Progenitor cell of endocrine pancreas (in vitro differentiated cells): ENCODE results near the gene LCN9. TPM values are rescaled to one million over a fixed set of nuclear protein-coding genes. Genes with fewer than 3 reads are reported as not detected.

Source experiments
- DNase-seq: peaks from one replicate; pipeline ENCODE4 v3.0.0; 2021; ENCODE audit warnings: low spot score; ENCODE audit not compliant: unreplicated experiment
- H3K27ac Mint-ChIP-seq: 2 replicates; pipeline ENCODE4 v1.8.0; 2021; ENCODE audit warnings: mild to moderate bottlenecking, moderate library complexity, mixed read lengths
- H3K27me3 Mint-ChIP-seq: 2 replicates; pipeline ENCODE4 v1.8.0; 2021; ENCODE audit warnings: mixed read lengths
- H3K36me3 Mint-ChIP-seq: 2 replicates; pipeline ENCODE4 v1.8.0; 2022; ENCODE audit warnings: mixed read lengths; ENCODE audit not compliant: insufficient read depth
- H3K4me1 Mint-ChIP-seq: 2 replicates; pipeline ENCODE4 v1.8.0; 2021; ENCODE audit warnings: low read depth, mixed read lengths
- H3K4me3 Mint-ChIP-seq: 2 replicates; pipeline ENCODE4 v1.8.0; 2021; ENCODE audit warnings: low read depth, mild to moderate bottlenecking, moderate library complexity, mixed read lengths
- H3K9me3 Mint-ChIP-seq: 2 replicates; pipeline ENCODE4 v1.8.0; 2021; ENCODE audit warnings: low read depth, mixed read lengths
- CTCF ChIP-seq: fragments of 200-600 bp; sonication (generic); IDR thresholded peaks from one replicate; pipeline ENCODE4 v1.5.0; 2021; ENCODE audit warnings: antibody characterized with exemption, mild to moderate bottlenecking; ENCODE audit not compliant: unreplicated experiment
- total RNA-seq: library from RNA; stranded (reverse); gene quantifications from 2 replicates; pipeline ENCODE4 v1.2.1, GENCODE V29; 2021

The LCN9 gene
- total RNA-seq, 1 donor from 2014 or later, result 0.57 TPM

DNA sequence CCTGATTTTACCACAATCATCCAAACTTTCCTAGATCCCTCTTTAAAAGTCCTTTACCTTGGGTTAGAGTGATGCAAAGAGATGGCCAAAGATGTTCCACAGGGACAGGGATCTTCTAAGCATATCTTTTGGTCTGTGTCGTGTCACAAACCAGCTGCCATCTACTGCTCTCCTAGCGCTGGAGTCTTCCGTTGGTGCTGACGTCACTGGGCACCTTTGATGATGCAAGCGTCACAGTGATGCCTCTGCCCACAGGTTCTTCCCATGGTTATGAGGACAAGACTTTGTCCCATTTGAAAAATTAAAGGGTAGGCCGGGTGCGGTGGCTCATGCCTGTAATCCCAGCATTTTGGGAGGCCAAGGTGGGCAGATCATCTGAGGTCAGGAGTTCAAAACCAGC is 22.1 kb upstream of the LCN9 start:
- H3K36me3 Mint-ChIP-seq, result peaks cover 1% of the 10 kb centered on the region
- TF ChIP-seq CTCF, result no peak

GRCh38 chr9:135641745-135642144 is 21.4 kb upstream of the LCN9 start:
- TF ChIP-seq CTCF, result no peak
- Mint-ChIP-seq H3K36me3 (peaks cover 1% of the 10 kb centered on the region), H3K4me3 (no peak overlapping the region), H3K27me3 (peaks cover 3% of the 10 kb centered on the region), H3K27ac (no peak overlapping the region), H3K4me1 (peaks cover 2% of the 10 kb centered on the region), H3K9me3 (peaks cover 33% of the 10 kb centered on the region)
- DNase-seq, result no peak

More for the DNA sequence above, 22.1 kb upstream of the LCN9 start:
- DNase-seq, result no peak
- Mint-ChIP-seq H3K4me1 (peaks cover 2% of the 10 kb centered on the region), H3K9me3 (peaks cover 30% of the 10 kb centered on the region), H3K4me3 (no peak overlapping the region), H3K27ac (no peak overlapping the region), H3K27me3 (peaks cover 6% of the 10 kb centered on the region)

DNA sequence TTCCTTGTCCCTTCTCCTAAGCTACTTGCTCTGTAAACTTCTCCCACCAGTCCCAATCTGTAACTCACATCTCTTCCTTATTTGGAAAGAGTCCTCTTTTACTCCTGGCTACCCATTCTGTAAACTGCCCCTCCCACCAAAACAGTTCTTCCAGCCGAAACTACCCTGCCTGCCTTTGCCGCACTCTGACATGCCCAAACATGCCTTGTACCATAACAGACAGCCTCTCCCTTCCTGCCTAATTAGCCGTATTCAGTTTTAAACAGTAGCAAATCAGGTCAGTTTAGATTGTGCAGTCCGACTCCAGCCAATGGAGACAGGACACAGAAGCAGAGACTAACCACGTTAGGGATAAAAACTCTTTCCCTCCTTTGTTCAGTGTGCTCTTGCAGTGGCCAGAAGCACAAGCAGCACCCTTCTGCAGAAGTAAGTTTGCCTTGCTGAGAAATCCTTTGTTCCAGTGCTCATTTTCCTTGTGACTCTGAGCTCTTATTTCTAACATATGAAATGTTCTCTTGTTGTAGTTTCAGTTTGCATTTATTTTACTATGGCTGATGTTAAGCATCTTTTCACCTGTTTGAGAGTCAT is 18.4 kb upstream of the LCN9 start:
- Mint-ChIP-seq H3K27me3 (peaks cover 3% of the 10 kb centered on the region), H3K27ac (peak overlapping the region; percentile 7), H3K4me1 (peaks cover 2% of the 10 kb centered on the region), H3K4me3 (no peak overlapping the region), H3K36me3 (peaks cover 1% of the 10 kb centered on the region), H3K9me3 (peaks cover 47% of the 10 kb centered on the region)
- no peak for DNase-seq
- no peak for TF ChIP-seq CTCF

GRCh38 chr9:135647884-135648283 is 15.2 kb upstream of the LCN9 start:
- no peak overlapping the region for H3K27ac Mint-ChIP-seq
- no peak for DNase-seq
- peaks cover 3% of the 10 kb centered on the region for H3K36me3 Mint-ChIP-seq

More at GRCh38 chr9:135647884-135648283, 15.2 kb upstream of the LCN9 start:
- Mint-ChIP-seq H3K27me3 (no peaks in the 10 kb centered on the region), H3K4me1 (peaks cover 2% of the 10 kb centered on the region), H3K9me3 (peaks cover 60% of the 10 kb centered on the region), H3K4me3 (no peak overlapping the region)
- no peak for TF ChIP-seq CTCF
